NCI-H345 (cell line): ENCODE measurements around the gene BET1L.
"Not testable (repeated sequence)": the region's sequence is repeated elsewhere in the genome, so short reads cannot be mapped to it uniquely, and the experiment has no call there.

Experiments used
- DNase-seq: peaks from one replicate; lab custom pipeline; 2025; lab: John Stamatoyannopoulos, UW

Gene BET1L

DNA sequence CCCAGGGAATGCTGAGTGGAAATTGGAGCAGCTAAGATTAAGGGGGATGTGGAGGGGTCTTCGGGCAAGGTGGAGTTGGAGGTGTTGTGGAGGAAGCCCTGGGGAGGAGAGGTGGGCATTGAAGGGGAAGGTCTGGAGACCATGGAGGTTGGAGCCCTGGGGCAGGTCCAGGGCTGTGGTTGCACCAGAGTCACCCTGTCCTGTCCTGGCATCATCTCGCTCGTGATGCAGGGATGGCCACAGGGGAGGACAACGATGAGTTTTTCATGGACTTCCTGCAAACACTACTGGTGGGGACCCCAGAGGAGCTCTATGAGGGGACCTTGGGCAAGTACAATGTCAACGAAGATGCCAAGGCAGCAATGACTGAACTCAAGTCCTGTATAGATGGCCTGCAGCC lies 13.7 kb downstream of the BET1L start:
- DNase-seq: not testable (repeated sequence)

DNA sequence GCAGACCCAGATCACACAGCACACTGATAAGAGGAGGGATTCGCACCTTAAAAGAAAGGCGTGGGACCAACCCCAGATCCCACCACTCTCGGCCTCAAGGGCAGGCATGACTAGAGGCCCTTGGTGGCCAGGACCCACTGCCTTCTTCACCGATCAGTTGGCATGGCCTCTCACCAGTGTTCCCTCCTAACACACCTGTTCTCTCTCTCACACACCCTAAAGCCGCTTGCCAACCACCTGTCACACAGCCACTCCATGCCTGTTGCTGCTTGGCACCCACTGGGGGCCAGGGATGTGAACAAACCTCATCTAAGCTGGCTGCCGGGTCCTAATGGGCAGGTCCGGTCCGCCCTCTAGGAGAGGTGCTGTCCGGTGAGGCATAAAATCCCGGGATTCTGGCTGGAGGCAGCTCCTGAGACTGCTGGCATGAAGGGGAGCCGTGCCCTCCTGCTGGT lies 14.5 kb downstream of the BET1L start, which contains the start of gene SCGB1C1:
Gene SCGB1C1, plus strand, starts transcription at position 405 of the 455 bp plus-strand sequence. Its CDS starts 22 bp downstream, at position 427.
- DNase-seq: not testable (repeated sequence)

GRCh38 chr11:191490-192478 lies 15.4 kb downstream of the BET1L start:
- not testable (repeated sequence) for DNase-seq

DNA sequence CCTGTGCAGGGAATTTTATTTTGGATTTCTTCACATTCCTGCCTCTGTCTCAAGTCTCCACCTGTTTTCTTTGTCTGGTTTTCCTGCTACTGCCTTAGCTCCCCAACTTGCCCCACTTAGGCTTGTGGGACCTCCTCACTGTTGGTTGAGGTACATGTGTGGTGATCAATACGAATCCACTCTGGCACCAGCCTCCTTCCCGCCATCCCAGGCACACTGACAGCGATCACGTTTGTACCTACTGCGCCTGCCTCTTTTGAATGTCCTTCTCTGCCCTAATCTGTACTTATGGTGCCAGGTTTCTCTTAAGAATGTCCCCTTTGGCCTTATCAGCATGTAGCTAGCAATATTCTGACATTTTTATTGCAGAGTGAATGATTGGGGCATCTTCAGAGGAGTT lies 16.7 kb downstream of the BET1L start:
- DNase-seq: not testable (repeated sequence)

DNA sequence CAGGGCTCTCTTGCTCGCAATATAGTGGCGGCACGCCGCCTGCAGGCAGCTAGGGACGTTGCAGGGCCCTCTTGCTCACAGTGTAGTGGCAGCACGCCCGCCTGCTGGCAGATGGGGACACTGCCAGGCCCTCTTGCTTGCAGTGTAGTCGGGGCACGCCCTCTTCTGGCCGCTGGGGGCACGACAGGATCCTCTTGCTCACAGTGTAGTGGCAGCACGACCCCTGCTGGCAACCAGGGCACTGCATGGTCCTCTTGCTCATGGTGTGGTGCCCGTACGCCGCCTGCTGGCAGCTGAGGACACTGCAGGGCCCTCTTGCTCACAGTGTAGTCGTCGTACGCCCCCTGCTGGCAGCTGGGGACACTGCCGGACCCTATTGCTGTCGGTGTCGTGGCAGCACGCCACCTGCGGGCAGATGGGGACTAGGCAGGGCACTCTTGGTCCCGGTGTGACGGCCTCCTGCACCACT lies 17.3 kb downstream of the BET1L start:
- DNase-seq: not testable (repeated sequence)

DNA sequence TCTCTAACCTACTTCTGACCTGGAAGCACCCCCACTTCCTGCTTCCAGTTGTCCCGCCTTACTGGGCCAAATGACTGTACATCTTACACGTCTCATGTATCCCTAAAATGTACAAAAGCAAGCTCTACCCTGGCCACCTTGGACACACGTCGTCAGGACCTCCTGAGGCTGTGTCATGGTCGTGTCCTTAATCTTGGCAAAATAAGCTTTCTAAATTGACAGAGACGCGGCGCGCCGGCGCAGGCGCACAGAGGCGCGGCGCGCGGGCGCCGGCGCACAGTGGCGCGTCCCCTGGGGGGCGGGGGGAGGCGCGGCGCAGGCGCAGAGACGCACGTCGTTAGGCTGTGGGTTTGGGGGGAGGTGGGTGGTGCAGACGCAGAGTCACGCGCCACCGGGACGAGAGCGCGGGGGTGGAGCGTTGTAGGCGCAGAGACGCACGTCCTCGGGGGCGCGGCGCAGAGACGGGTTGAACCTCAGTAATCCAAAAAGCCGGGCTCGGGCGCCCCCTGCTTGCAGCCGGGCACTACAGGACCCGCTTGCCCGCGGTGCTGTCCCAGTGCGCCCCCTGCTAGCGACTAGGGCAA lies 17.9 kb downstream of the BET1L start:
- not testable (repeated sequence) for DNase-seq

DNA sequence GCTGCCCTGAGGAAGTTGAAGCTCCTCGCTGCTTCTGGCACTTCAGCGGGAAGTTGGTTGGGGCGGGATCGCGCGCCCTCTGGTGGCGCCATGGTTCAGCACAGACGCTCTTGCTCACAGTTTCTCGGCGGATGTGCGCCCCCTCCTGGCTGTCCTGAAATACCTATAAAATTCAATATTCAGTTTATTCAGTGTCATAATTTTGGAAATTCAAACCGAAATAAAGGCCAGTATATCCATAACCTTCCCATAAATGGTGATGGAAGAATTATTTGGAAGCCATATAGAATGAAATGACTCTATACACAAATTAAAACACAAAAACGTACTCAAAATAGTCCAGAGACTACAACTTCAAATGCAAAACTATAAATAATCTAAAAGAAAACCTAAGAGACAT lies 27.0 kb downstream of the BET1L start:
- DNase-seq: not testable (repeated sequence)
